Lung (tissue), 12 donors: ENCODE measurements around the gene CASP9. TPM values are rescaled to one million over a fixed set of nuclear protein-coding genes. Genes with fewer than 3 reads are reported as not detected.

Experiments
- ATAC-seq: fragments of 200-7000 bp; cut with Tn5 transposase; one replicate; pipeline ENCODE4 v1.9.1; 2020; ENCODE audit warnings: moderate number of reproducible peaks; ENCODE audit not compliant: insufficient read depth, low FRiP score
- DNase-seq, 3 donors: peaks; one replicate each; pipeline ENCODE4 v3.0.0-alpha.2; 2013 to 2017
- H3K27ac ChIP-seq, 2 donors: one replicate each; pipeline ENCODE4 v1.5.1; 2013; ENCODE audit warnings: mild to moderate bottlenecking in 2 of 2, moderate library complexity in 2 of 2, control low read depth in 1 of 2, inconsistent platforms in 1 of 2, low read depth in 1 of 2, low read length in 1 of 2
- H3K27me3 ChIP-seq, 3 donors: one replicate each; pipeline ENCODE4 v1.5.1; 2013; ENCODE audit warnings: low read length in 2 of 3; ENCODE audit not compliant: control insufficient read depth in 3 of 3, insufficient read depth in 3 of 3
- H3K36me3 ChIP-seq, 4 donors: one replicate each; pipeline ENCODE4 v1.5.1; 2013; ENCODE audit warnings: low read length in 4 of 4, mild to moderate bottlenecking in 1 of 4, moderate library complexity in 1 of 4; ENCODE audit not compliant: control insufficient read depth in 4 of 4, insufficient read depth in 4 of 4
- H3K4me1 ChIP-seq, 5 donors: one replicate each; pipeline ENCODE4 v1.5.1; 2013; ENCODE audit warnings: low read length in 5 of 5, mild to moderate bottlenecking in 2 of 5, moderate library complexity in 1 of 5; ENCODE audit not compliant: control insufficient read depth in 5 of 5, insufficient read depth in 5 of 5
- H3K4me3 ChIP-seq: one replicate; pipeline ENCODE4 v1.5.1; 2013; ENCODE audit warnings: mild to moderate bottlenecking, control low read depth, moderate library complexity
- H3K9ac ChIP-seq, 2 donors: one replicate each; pipeline ENCODE4 v1.5.1; 2013; ENCODE audit warnings: low read length in 2 of 2, control low read depth in 1 of 2; ENCODE audit not compliant: insufficient read depth in 1 of 2
- H3K9me3 ChIP-seq, 4 donors: one replicate each; pipeline ENCODE4 v1.5.1; 2013; ENCODE audit warnings: low read length in 3 of 4, mild to moderate bottlenecking in 1 of 4, moderate library complexity in 1 of 4; ENCODE audit not compliant: control insufficient read depth in 4 of 4, insufficient read depth in 3 of 4
- WGBS, 2 donors: extraction: QIAGEN DNeasy Blood & Tissue Kit; methylation state at CpG; one replicate each; pipeline ENCODE4 v1.1.7; 2013; 5-methylcytosine and 5-hydroxymethylcytosine counted together
- polyA plus RNA-seq, 2 donors: library from polyadenylated mRNA; stranded (reverse); fragments of 200-250 nt; gene quantifications; one replicate each; pipeline ENCODE4 v1.2.1, GENCODE V29; 2013
- total RNA-seq, 2 donors: library from RNA; depleted of rRNA in 1 of 2; stranded (reverse); fragments of >200 nt in 1 of 2; gene quantifications; one replicate each; pipeline ENCODE4 v1.2.1, GENCODE V29; 2014 to 2021
- TF ChIP-seq, protein P1 (sequence below): IDR thresholded peaks from 2 replicates; pipeline ENCODE4 v1.5.1; 2012; ENCODE audit warnings: mild to moderate bottlenecking; ENCODE audit errors: control extremely low read depth, extremely low read depth
- donor health status: control.
- donor health status: control.
- donor health status: Bipolar disorder and iron deficiency.
- donor health status: healthy.
- donor health status: DM: yes; HTN: yes; CAD: no.

The CASP9 gene
- total and polyA plus RNA-seq, 4 donors = 13.3 to 16.6 (median 13.8) TPM

DNA sequence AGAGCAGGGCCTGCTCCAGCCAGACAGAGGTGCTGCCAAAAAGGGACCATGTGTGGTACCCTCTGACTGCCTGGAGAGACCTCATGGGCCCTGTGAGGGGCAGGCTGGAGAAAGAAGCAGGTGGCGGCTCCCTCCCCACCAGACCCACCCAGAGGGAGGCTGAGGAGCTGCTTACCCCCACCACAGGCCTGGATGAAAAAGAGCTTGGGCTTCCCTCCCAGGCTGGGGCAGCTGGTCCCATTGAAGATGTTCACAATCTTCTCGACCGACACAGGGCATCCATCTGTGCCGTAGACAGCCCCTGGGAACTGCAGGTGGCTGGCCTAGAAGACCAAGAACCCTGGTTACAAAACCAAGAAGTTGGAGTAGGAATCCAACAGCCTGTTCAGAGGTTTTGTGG is 19.6 kb downstream of the CASP9 start:
- no peak for DNase-seq
- Histone ChIP-seq H3K9ac (no peak overlapping the region), H3K27me3 (no peaks in the 10 kb centered on the region), H3K9me3 (no peaks in the 10 kb centered on the region), H3K4me3 (no peak overlapping the region), H3K4me1 (peaks cover 0 to 7% (median 0%) of the 10 kb centered on the region in 5 donors), H3K36me3 (peaks cover 0 to 38% (median 4%) of the 10 kb centered on the region in 4 donors), H3K27ac (no peak overlapping the region)
- TF ChIP-seq, protein P1, sequence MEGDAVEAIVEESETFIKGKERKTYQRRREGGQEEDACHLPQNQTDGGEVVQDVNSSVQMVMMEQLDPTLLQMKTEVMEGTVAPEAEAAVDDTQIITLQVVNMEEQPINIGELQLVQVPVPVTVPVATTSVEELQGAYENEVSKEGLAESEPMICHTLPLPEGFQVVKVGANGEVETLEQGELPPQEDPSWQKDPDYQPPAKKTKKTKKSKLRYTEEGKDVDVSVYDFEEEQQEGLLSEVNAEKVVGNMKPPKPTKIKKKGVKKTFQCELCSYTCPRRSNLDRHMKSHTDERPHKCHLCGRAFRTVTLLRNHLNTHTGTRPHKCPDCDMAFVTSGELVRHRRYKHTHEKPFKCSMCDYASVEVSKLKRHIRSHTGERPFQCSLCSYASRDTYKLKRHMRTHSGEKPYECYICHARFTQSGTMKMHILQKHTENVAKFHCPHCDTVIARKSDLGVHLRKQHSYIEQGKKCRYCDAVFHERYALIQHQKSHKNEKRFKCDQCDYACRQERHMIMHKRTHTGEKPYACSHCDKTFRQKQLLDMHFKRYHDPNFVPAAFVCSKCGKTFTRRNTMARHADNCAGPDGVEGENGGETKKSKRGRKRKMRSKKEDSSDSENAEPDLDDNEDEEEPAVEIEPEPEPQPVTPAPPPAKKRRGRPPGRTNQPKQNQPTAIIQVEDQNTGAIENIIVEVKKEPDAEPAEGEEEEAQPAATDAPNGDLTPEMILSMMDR = no peak
- WGBS, 2 donors = 91 to 97% methylated on average over 4 of the region's 4 CpGs
- ATAC-seq = no peak

DNA sequence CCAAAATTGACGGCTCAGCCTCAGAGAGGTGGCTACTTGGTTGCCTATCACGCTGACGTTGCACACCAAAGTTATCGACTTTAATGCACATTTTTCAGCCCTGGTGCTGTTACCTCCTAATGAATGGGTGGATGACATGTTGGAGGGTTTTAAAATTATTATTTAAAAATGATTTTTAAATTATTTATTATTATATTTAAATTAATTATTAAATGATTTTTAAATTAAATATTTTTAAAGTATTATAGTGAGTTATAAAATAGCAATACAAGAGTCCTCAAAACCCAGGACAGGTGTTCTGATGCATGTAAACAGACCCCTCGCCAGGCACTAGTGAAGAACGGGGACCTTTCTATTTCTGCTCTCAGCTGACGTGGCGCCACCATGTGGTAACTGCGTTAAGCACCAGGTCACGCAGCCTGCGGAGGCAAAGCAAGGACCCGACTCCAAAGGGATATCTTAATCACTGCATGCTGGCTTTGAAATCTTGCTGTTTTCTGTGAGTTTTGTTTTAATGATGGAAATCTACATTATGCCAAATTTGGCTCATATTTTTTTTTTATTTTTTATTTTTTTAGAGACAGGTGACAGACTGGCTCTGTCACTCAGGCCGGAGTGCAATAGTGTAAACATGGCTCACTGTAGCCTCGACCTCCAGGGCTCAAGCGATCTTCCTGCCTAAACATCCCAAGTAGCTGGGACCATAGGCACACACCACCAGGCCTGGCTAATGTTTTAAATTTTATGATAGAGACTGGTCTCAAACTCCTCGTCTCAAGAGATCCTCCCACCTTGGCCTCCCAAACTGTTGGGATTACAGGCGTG is 22.6 kb downstream of the CASP9 start:
- Histone ChIP-seq H3K9ac (no peak overlapping the region), H3K4me3 (no peak overlapping the region), H3K27me3 (no peaks in the 10 kb centered on the region), H3K4me1 (peaks cover 0 to 7% (median 0%) of the 10 kb centered on the region in 5 donors), H3K9me3 (peaks cover 0 to 2% (median 0%) of the 10 kb centered on the region in 4 donors), H3K27ac (no peak overlapping the region), H3K36me3 (peaks cover 0 to 32% (median 6%) of the 10 kb centered on the region in 4 donors)
- peak; percentile 38 to 56 (median 44) for DNase-seq
- TF ChIP-seq, protein P1 = peak; percentile 30
- ATAC-seq = no peak
- WGBS, 2 donors = 60 to 72% methylated on average over 17 of the region's 17 CpGs

DNA sequence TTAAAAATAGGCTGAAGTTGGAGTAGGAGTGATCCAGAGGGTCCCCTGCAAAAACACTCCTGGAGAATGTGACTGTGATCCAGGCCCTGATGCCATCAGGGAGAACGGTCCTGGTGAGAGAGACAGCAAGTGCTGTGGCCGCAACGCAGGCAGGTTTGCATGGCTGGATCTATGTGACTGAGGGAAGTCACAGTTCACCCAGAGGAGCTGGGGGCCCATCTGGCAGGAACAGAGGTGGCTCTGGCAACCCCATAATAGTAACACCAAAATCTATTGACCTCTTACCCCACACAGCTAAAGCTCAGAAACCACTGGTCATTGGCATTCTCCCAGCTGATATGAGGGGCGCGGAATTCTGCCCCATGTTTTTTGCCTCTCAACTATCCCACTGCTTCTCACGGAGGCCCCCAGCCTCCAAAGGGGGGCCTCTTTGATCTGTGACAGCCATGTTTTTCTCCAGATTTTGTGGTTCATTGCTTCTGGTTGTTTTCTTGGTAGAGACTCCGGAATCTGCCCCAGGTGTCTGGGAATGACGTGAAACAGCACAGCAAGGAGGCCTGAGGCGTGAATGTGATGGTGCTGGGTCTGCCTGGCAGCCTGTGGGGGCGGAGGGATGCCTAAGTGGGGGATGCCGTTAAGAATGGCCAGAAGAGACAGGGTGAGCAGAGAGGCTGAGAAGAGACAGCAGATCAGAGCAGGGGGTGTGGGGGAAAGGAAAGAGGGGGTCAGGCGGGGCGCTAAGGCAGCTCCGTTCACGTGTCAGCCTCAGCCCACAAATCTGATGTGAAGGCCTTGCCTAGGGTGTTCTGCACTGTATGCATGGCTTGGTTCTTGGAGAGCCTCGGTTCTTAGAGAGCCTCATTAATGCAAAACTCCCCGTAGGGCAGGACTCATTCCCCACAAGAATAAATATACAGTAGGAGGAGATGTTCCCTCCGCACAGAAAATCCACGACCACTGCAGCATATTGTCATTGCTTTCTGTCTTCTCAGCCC is 23.5 kb downstream of the CASP9 start:
- TF ChIP-seq, protein P1 = no peak
- Histone ChIP-seq H3K4me1 (peaks cover 0 to 7% (median 0%) of the 10 kb centered on the region in 5 donors), H3K4me3 (no peak overlapping the region), H3K27me3 (no peaks in the 10 kb centered on the region), H3K9me3 (peaks cover 0 to 2% (median 0%) of the 10 kb centered on the region in 4 donors), H3K9ac (no peak overlapping the region), H3K36me3 (peaks cover 0 to 29% (median 4%) of the 10 kb centered on the region in 4 donors), H3K27ac (no peak overlapping the region)
- ATAC-seq (no peak), DNase-seq (no peak)
- 87% methylated on average over 19 of the region's 19 CpGs for WGBS, 2 donors
